K562 (cell line): Measurements from ENCODE around the gene MADCAM1. TPM values are rescaled to one million over a fixed set of nuclear protein-coding genes. Genes with fewer than 3 reads are reported as not detected.

Experiments used
- ATAC-seq: fragments of 200-7000 bp; cut with Tn5 transposase; 3 replicates; pipeline ENCODE4 v1.9.1; 2020; ENCODE audit warnings: moderate library complexity
- BruUV-seq: library from RNA; stranded (reverse); fragments of 400-500 nt; replicated peaks from 2 replicates; lab custom pipeline; 2021; lab: Mats Ljungman, UMichigan
- CTCF ChIA-PET: fragments of 300-600 bp; formaldehyde crosslinking; extraction: SDS; loops from one replicate; lab custom pipeline; 2021; ENCODE audit warnings: low intra/inter-chr PET ratio; lab: Yijun Ruan, JAX
- POLR2A ChIA-PET: fragments of 300-600, 350-650 bp; sonication (Branson Sonifier 250); formaldehyde crosslinking; extraction: SDS; loops from one replicate; lab custom pipeline; 2021; ENCODE audit warnings: antibody characterized with exemption, inconsistent platforms; lab: Yijun Ruan, JAX
- DNase-seq, 4 experiments: peaks; one replicate each; pipeline versions ENCODE4 v3.0.0 to v3.0.0-alpha.2; 2011 to 2018; ENCODE audit warnings: low spot score in 3 of 4, mixed read lengths in 3 of 4; ENCODE audit errors: extremely low read depth in 1 of 4
- FAIRE-seq: peaks from 2 replicates; lab custom pipeline; 2011; peaks lifted over from hg19 to GRCh38; lab: Jason Lieb, UNC
- H2AFZ ChIP-seq: 2 replicates; pipeline ENCODE4 v1.6.0; 2011; ENCODE audit warnings: low read depth, low read length, control low read depth, inconsistent platforms
- H3K27ac ChIP-seq: fragments of 200-600 bp; 3 replicates; pipeline ENCODE4 v1.8.0; 2011; ENCODE audit warnings: low read depth, mild to moderate bottlenecking, control low read depth, inconsistent platforms, low read length, moderate library complexity, mixed read lengths; ENCODE audit errors: extremely low read depth
- H3K27me3 ChIP-seq, 2 experiments: fragments of 300-600 bp in 1 of 2; 2 replicates in 1 of 2; 3 replicates in 1 of 2; pipeline versions ENCODE4 v1.6.0 to v1.8.0; 2011; ENCODE audit warnings: inconsistent platforms in 2 of 2, low read length in 2 of 2, mild to moderate bottlenecking in 1 of 2, mixed read lengths in 1 of 2, moderate library complexity in 1 of 2; ENCODE audit not compliant: control insufficient read depth in 2 of 2, insufficient read depth in 2 of 2
- H3K36me3 ChIP-seq: fragments of 300-600 bp; 3 replicates; pipeline ENCODE4 v1.8.0; 2011; ENCODE audit warnings: mild to moderate bottlenecking, low read length, inconsistent platforms; ENCODE audit not compliant: control insufficient read depth, insufficient read depth
- H3K4me1 ChIP-seq, 2 experiments: fragments of 200-600 bp in 1 of 2; replicated peaks in 1 of 2; 2 replicates in 1 of 2; 3 replicates in 1 of 2; pipeline versions ENCODE4 v1.5.1 to v1.8.0; 2011; ENCODE audit warnings: inconsistent platforms in 2 of 2, low read length in 2 of 2, mild to moderate bottlenecking in 1 of 2, mixed read lengths in 1 of 2, moderate library complexity in 1 of 2; ENCODE audit not compliant: control insufficient read depth in 2 of 2, insufficient read depth in 2 of 2
- H3K4me2 ChIP-seq: 2 replicates; pipeline ENCODE4 v1.6.1; 2011; ENCODE audit warnings: low read length, control low read depth, inconsistent platforms, mixed read lengths; ENCODE audit not compliant: insufficient read depth
- H3K4me3 ChIP-seq: fragments of 200-600 bp; sonication (generic), shearing (Covaris generic); 2 replicates; pipeline ENCODE4 v1.5.1; 2016; ENCODE audit warnings: control low read depth, inconsistent platforms
- H3K79me2 ChIP-seq: fragments of 200-600 bp; 3 replicates; pipeline ENCODE4 v1.8.0; 2011; ENCODE audit warnings: low read length, inconsistent platforms; ENCODE audit not compliant: control insufficient read depth, insufficient read depth
- H3K9ac ChIP-seq, 2 experiments: 2 replicates each; pipeline versions ENCODE4 v1.6.0 to v1.6.1; 2011; ENCODE audit warnings: low read depth in 2 of 2, low read length in 2 of 2, control low read depth in 1 of 2, inconsistent platforms in 1 of 2, mild to moderate bottlenecking in 1 of 2, mixed read lengths in 1 of 2; ENCODE audit not compliant: insufficient read depth in 1 of 2
- H3K9me1 ChIP-seq: one replicate; pipeline ENCODE4 v1.6.0; 2011; ENCODE audit warnings: inconsistent platforms, mild to moderate bottlenecking, low read length, moderate library complexity; ENCODE audit not compliant: control insufficient read depth, insufficient read depth
- H3K9me3 ChIP-seq: replicated peaks from 2 replicates; pipeline ENCODE4 v1.5.1; 2011; ENCODE audit warnings: low read depth, low read length, inconsistent platforms; ENCODE audit not compliant: control insufficient read depth, insufficient read depth
- H4K20me1 ChIP-seq: replicated peaks from 2 replicates; pipeline ENCODE4 v1.6.1; 2011; ENCODE audit warnings: low read length, inconsistent platforms, mixed read lengths; ENCODE audit not compliant: control insufficient read depth, insufficient read depth
- ATF7 ChIP-seq: fragments of 450-650 bp; IDR thresholded peaks from 2 replicates; pipeline ENCODE4 v1.7.1; 2014; ENCODE audit warnings: mild to moderate bottlenecking, moderate library complexity
- BCL6 ChIP-seq: fragments of 250-450 bp; sonication (Bioruptor Pico); IDR thresholded peaks from 2 replicates; pipeline ENCODE4 v1.4.0; 2020
- CCNT2 ChIP-seq: IDR thresholded peaks from 2 replicates; pipeline ENCODE4 v1.6.1; 2011; ENCODE audit warnings: borderline replicate concordance, low read depth, mild to moderate bottlenecking, moderate library complexity, mixed read lengths, low read length; ENCODE audit not compliant: insufficient read length; ENCODE audit errors: extremely low read depth
- ETV6 ChIP-seq, 3 experiments: fragments of 150-350 bp in 1 of 3; sonication (generic) in 1 of 3; formaldehyde crosslinking in 1 of 3; IDR thresholded peaks; 2 replicates each; pipeline versions ENCODE4 v1.6.1 to v1.8.0; 2014 to 2022; ENCODE audit warnings: borderline replicate concordance in 2 of 3, low read depth in 2 of 3, antibody characterized with exemption in 1 of 3, low read length in 1 of 3, mild to moderate bottlenecking in 1 of 3, missing genetic modification reagents in 1 of 3
- GTF2A2 ChIP-seq: IDR thresholded peaks from 2 replicates; pipeline ENCODE4 v1.6.1; 2016; ENCODE audit warnings: mild to moderate bottlenecking, missing genetic modification characterization, missing compliant biosample characterization
- GTF2F1 ChIP-seq: IDR thresholded peaks from 2 replicates; pipeline ENCODE4 v1.6.1; 2011; ENCODE audit warnings: low read depth, low read length, improper control_type of control experiment
- LCOR ChIP-seq: sonication (generic); formaldehyde crosslinking; IDR thresholded peaks from 2 replicates; pipeline ENCODE4 v1.8.0; 2022; ENCODE audit warnings: mild to moderate bottlenecking, missing genetic modification reagents
- OTX1 ChIP-seq: fragments of 450-650 bp; formaldehyde crosslinking; IDR thresholded peaks from 2 replicates; pipeline ENCODE4 v1.4.0; 2022; ENCODE audit warnings: mild to moderate bottlenecking
- SREBF2 ChIP-seq: sonication (generic); formaldehyde crosslinking; IDR thresholded peaks from 2 replicates; pipeline ENCODE4 v1.4.0; 2020; ENCODE audit warnings: mild to moderate bottlenecking, missing genetic modification reagents
- TRIM28 ChIP-seq: fragments of 450-650 bp; IDR thresholded peaks from 2 replicates; pipeline ENCODE4 v1.6.1; 2017
- ZNF24 ChIP-seq: fragments of 450-650 bp; IDR thresholded peaks from 2 replicates; pipeline ENCODE4 v1.6.1; 2016
- ZNF347 ChIP-seq: fragments of 450-650 bp; formaldehyde crosslinking; IDR thresholded peaks from 2 replicates; pipeline ENCODE4 v1.4.0; 2020; ENCODE audit warnings: low read depth, mild to moderate bottlenecking, moderate library complexity
- ZNF445 ChIP-seq: fragments of 250-450 bp; sonication (Bioruptor Pico); IDR thresholded peaks from 2 replicates; pipeline ENCODE4 v1.4.0; 2020; ENCODE audit warnings: low read depth, mild to moderate bottlenecking, moderate library complexity
- ZNF780A ChIP-seq: fragments of 250-450 bp; sonication (Bioruptor Pico); IDR thresholded peaks from 2 replicates; pipeline ENCODE4 v1.5.0; 2021; ENCODE audit warnings: mild to moderate bottlenecking
- WGBS: fragments of 100-300 bp; shearing (Covaris generic); methylation state at CpG from one replicate; pipeline ENCODE4 v1.1.6; 2016; ENCODE audit warnings: low coverage, mixed read lengths; ENCODE audit not compliant: insufficient coverage; ENCODE audit errors: missing lambda C conversion rate; 5-methylcytosine and 5-hydroxymethylcytosine counted together
- in situ Hi-C: fragments of 300-500 bp; cut with MboI; formaldehyde crosslinking; loops from 4 replicates; pipeline ENCODE4 v1.15.0; 2018; ENCODE audit warnings: inconsistent platforms, mixed read lengths
- intact Hi-C: fragments of 100-400 bp; cut with micrococcal nuclease; formaldehyde crosslinking; loops from 2 replicates; pipeline ENCODE4 v1.14.2; 2022
- polyA plus RNA-seq, 8 experiments: library from polyadenylated mRNA; depleted of rRNA in 4 of 8; stranded (reverse) in 5 of 8; unstranded in 3 of 8; fragments of >200 nt; fragmentation: Nextera tagmentation in 2 of 8; fragmentation: Illumina TruSeq in 1 of 8; extraction: Ambion mirVana in 2 of 8; extraction: Trizol in 1 of 8; gene quantifications; 2 replicates each; pipeline versions ENCODE4 v1.2.1 to v1.2.3, GENCODE V29; 2011 to 2014; ENCODE audit warnings: inconsistent platforms in 1 of 8, missing spikeins in 1 of 8
- total RNA-seq, 7 experiments: library from RNA; depleted of rRNA in 6 of 7; stranded (reverse); fragments of >200 nt in 6 of 7; fragmentation: Illumina TruSeq in 2 of 7; extraction: Trizol in 2 of 7; gene quantifications; 2 replicates each; pipeline versions ENCODE4 v1.2.1 to v1.2.3, GENCODE V29; 2011 to 2021; ENCODE audit warnings: low replicate concordance in 1 of 7
- TF ChIP-seq, protein P1 (sequence below): sonication (generic); formaldehyde crosslinking; IDR thresholded peaks from 2 replicates; pipeline ENCODE4 v1.8.0; 2022; ENCODE audit warnings: mild to moderate bottlenecking, missing genetic modification reagents

MADCAM1 gene
- total and polyA plus RNA-seq, 9 of the 15 experiments (the other 6 are each of a cell fraction or from before 2014, with no cell fraction given), result 0.09 to 0.36 (median 0.09) TPM; not detected in 6

DNA sequence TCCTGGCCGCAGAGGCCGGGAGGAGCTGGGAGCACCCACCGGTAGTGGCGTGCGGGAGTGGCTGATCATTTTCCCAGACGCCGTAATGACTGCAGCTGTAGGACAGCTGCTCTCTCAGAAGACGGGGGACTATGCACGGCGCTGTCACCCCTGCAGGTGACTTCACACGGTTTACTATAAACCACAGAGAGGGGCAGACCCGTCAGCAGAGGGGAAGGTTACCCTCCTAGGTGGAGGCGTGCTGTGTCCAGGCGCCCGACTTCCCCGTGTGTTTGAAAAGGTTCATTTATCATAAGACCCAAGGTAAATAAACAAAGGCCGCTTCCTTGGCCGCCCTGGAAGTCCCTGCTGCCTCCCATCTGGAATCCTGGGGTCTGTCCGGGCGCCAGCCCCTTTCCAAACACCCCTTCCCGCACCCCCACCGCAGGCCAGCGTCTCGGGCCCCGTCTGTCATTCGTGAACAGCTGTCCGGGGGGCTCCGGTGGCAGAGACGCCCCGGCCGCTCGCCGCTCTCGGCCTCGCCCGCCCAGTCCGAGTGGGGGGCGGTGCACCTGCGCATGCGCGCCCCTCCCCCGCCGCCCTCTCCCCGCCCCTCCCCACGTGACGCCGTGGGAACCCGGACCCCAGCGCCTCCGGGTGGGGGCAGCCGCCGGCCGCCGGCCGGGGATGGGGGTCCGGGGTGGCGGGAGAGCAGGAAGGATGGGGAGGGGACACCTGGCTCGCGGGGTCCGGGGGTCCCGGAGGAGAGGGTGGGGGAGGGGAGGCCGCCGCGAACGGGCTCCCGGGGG is 36.4 kb upstream of the MADCAM1 start:
- peak overlapping the region; percentile 2; the same call in 1 of the 3 replicates for H3K27ac ChIP-seq
- H4K20me1 ChIP-seq, result no peaks in the 10 kb centered on the region
- ATAC-seq (peak; percentile 62), DNase-seq (peak; percentile 58 to 95 (median 92)), FAIRE-seq (peak; percentile 70)
- no peaks in the 10 kb centered on the region for H3K79me2 ChIP-seq
- peak overlapping the region; percentile 76 for H3K4me2 ChIP-seq
- no peaks in the 10 kb centered on the region for H3K36me3 ChIP-seq
- no peaks in the 10 kb centered on the region for H3K9me1 ChIP-seq
- peak overlapping the region; percentile 59 to 84; a peak in 3 of 4 replicates for H3K9ac ChIP-seq
- intact Hi-C loops, result no loop called here
- H3K9me3 ChIP-seq, result no peaks in the 10 kb centered on the region; the same call in 1 of the 2 replicates
- H2AFZ ChIP-seq, result peak overlapping the region; percentile 72
- 10% methylated on average over 22 of the region's 66 CpGs for WGBS
- H3K4me1 ChIP-seq, result peaks cover 5 to 50% of the 10 kb centered on the region in 2 experiments; a peak in 4 of 5 replicates
- BruUV-seq, result no TSS peak
- H3K4me3 ChIP-seq, result peak overlapping the region; percentile 36
- ChIA-PET CTCF (no interaction called here), POLR2A (interaction anchor here (1.0 kb wide), 1 partner anchor 24 kb away, joined by 4 read pairs; no protein-coding TSS in a partner anchor)
- in situ Hi-C loops, result no loop called here
- peaks cover 6 to 30% of the 10 kb centered on the region in 2 experiments; a peak in 4 of 5 replicates for H3K27me3 ChIP-seq
- TF ChIP-seq ETV6 (IDR thresholded peaks at IDR 0.05; ENCODE audit: borderline replicate concordance in 1 of 2, low read depth in 2 of 2, low read length in 1 of 2) (no peak), ETV6 (CRISPR knock-in tag; IDR thresholded peaks at IDR 0.05; ENCODE audit: borderline replicate concordance) (no peak), OTX1 (no peak), GTF2A2 (tag) (no peak), ZNF445 (no peak), ATF7 (peak; percentile 34; the same call in 1 of the 2 replicates), LCOR (no peak), TRIM28 (no peak), ZNF780A (no peak), ZNF347 (no peak), ZNF24 (no peak), CCNT2 (no peak), SREBF2 (CRISPR knock-in tag) (no peak), BCL6 (no peak), GTF2F1 (no peak)
- TF ChIP-seq, protein P1, sequence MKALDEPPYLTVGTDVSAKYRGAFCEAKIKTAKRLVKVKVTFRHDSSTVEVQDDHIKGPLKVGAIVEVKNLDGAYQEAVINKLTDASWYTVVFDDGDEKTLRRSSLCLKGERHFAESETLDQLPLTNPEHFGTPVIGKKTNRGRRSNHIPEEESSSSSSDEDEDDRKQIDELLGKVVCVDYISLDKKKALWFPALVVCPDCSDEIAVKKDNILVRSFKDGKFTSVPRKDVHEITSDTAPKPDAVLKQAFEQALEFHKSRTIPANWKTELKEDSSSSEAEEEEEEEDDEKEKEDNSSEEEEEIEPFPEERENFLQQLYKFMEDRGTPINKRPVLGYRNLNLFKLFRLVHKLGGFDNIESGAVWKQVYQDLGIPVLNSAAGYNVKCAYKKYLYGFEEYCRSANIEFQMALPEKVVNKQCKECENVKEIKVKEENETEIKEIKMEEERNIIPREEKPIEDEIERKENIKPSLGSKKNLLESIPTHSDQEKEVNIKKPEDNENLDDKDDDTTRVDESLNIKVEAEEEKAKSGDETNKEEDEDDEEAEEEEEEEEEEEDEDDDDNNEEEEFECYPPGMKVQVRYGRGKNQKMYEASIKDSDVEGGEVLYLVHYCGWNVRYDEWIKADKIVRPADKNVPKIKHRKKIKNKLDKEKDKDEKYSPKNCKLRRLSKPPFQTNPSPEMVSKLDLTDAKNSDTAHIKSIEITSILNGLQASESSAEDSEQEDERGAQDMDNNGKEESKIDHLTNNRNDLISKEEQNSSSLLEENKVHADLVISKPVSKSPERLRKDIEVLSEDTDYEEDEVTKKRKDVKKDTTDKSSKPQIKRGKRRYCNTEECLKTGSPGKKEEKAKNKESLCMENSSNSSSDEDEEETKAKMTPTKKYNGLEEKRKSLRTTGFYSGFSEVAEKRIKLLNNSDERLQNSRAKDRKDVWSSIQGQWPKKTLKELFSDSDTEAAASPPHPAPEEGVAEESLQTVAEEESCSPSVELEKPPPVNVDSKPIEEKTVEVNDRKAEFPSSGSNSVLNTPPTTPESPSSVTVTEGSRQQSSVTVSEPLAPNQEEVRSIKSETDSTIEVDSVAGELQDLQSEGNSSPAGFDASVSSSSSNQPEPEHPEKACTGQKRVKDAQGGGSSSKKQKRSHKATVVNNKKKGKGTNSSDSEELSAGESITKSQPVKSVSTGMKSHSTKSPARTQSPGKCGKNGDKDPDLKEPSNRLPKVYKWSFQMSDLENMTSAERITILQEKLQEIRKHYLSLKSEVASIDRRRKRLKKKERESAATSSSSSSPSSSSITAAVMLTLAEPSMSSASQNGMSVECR (CRISPR knock-in tag), result 0 out of 2 replicates have a peak, but pooled peaks have one; percentile 3
